GM18526 (cell line): ENCODE results near the gene MTPN.

Experiments
- POLR2A ChIP-seq: IDR thresholded peaks from 3 replicates; pipeline ENCODE4 v1.6.1; 2011; ENCODE audit not compliant: insufficient read length; ENCODE audit errors: extremely low read depth

MTPN gene

DNA sequence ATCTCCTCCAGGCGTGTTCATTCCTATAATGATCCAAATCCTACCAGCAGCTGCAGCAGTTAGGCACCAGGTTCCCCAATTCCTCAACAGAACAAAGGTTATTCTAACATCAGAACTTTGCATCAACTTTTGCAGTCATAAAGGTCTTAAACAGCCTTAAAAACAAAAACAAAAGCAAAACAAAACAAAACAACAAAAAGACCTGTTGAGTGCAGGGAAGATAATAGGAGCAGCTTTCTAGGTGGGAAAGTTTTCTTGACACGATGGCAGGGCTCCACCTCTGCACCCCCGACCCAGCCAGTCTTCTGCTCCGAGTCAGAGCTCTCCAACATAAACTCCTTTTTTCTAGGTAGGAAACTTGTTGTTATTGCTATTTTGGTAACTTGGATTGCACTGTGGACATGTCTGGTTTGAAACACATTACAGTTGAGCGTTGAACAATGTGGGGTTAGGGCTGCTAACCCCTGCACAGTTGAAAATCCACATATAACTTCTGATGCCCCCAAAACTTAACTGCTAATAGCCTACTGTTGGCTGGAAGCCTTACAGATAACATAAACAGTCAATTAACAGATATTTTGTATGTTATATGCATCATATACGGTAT is 77.6 kb downstream of the MTPN start:
- TF ChIP-seq POLR2A, result no peak

DNA sequence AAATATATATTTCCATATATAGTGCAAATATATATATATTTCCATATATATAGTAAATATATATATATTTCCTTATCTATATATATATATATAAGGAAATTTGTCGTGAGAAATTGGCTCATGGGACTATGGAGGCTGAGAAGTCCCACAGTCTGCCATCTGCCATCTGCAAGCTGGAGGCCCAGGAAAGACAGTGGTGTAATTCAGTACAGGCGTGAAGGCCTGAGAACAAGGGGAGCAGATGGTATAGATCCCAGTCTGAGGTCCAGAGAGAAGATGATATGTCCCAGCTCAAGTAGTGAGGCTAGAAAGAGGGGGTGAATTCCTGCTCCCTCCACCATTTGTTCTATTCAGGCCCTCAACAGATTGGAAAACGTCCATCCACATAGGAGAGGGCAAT is 78.9 kb downstream of the MTPN start:
- TF ChIP-seq POLR2A, result no peak

DNA sequence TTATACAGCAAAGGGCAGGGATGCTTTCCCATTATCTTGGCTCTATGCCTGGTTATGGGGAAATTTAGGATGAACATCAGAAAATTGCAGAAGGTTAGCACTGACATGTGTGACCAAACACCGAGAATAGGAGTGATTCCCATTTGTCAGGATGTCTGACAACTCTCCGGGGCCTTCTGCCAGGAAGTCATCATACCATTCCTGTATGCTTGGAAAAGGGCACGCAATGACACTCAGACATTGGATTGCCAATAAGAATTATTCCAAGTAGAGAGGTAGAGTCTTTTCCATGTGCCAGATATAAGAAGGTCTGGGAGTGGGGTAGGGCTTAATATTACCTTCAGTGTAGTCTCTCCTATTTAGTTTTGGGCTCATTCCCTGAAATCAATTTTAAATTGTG is 82.3 kb downstream of the MTPN start:
- TF ChIP-seq POLR2A, result no peak

DNA sequence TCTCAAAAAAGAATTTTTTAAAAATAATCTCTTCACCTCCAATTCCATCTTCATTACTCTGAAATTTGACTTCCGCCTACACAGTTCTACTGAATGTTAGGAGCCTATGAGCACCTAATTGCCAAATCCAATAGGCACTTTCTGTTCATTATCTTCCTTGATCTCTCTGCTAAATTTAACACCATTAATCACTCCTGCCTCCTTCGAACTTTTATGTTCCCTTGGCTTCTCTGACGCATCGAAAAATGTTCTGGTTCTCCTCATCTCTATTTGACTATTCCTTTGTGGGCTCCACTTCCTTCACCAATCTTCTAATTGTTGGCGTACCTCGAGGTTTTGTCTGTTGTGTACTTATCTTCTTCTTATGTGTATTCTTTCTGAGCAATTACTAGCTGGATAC is 87.3 kb downstream of the MTPN start:
- TF ChIP-seq POLR2A, result no peak

DNA sequence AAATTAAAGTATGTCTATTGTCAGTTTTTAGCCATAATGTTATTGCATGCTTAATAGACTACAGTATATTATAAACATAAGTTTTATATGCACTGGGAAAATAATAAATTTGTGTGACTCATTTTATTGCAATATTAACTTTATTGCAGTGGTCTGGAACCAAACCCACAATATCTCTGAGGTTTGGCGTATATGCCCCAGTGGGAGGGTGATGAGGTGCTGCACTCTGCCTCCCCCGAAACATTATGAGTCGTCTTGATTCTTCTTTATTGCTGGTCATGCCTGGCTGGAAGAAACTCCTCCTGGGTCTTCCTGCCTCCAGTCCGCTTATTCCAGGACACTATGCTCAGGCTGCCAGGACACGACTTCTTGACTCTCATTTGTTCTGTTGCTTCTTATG is 88.4 kb downstream of the MTPN start:
- TF ChIP-seq POLR2A, result no peak

DNA sequence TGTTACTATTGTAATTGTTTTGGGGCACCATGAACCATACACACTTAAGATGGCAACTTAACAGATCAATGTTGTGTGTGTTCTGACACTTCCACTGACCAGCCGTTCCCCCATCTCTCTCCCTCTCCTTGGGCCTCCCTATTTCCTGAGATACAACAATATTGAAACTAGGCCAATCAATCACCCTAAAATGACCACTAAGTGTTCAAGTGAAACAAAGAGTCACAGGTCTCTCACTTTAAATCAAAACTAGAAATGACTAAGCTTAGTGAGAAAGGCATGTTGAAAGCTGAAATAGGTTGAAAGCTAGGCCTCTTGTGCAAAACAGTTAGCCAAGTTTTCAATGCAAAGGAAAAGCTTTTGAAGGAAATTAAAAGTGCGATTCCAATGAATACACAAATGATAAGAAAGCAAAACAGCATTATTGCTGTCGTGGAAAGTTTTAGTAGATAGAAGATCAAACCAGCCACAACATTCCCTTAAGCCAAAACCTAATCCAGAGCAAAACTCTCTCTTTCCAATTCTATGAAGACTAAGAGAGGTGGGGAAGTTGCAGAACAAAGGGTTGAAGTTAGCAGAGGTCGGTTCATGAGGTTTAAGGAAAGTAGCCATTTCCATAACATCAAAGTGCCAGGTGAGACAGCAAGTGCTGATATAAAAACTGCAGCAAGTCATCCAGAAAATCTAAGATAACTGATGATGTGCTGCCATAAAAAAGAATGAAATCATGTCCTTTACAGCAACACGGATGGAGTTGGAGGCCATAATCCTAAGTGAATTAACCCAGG is 90.6 kb downstream of the MTPN start:
- TF ChIP-seq POLR2A, result no peak

DNA sequence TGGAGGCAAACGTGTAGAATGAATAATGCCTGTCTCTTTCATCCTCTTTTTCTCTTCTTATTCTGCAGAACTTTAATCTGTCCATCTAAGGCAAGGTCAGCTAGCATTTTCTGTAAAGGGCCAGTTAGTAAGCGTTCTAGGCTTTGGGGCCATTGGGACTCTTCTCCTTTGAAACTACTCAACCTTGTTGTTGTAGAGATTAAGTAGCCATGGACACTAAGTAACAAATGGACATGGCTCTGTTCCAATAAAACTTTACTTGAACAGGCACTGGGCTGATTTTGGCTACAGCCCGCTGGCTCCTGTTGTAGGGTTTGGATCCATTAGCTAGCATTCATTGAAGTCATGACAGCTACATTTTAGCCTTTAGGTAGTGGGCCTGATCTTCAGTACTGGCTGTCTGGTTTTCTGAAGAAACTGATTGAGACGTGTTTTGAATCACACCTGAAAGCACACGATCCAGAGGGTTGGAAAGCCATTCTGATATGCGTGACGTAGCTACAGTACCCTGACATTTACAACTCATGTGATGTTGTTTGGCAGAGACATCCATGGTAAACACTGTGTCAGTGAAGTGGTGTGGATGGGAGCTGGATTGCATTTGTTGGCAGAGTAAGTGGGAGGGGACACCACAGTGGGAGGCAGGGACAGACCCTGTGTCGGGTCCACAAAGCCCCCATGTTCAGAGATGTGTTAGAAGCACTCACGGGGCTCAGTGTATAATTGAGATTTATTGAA is 92.5 kb downstream of the MTPN start:
- TF ChIP-seq POLR2A, result no peak

DNA sequence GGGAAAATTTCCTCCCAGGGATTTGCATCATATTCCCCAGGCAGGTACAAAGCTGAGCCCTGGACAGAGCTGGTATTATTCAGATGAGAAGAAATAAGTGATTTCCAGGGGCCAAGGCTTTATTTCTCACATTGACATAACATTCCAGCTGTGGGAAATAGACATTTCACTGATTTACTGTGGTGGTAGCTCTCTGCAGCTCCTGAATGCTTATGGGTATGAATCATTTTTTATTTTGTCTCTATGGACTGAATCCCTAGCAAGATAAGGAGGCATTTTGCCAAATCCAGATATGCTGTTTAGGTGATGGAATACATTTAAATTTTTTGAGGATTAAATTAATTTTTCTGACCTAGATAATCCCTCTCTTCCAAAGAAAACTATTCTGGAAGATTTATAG is 97.9 kb downstream of the MTPN start:
- TF ChIP-seq POLR2A, result no peak

DNA sequence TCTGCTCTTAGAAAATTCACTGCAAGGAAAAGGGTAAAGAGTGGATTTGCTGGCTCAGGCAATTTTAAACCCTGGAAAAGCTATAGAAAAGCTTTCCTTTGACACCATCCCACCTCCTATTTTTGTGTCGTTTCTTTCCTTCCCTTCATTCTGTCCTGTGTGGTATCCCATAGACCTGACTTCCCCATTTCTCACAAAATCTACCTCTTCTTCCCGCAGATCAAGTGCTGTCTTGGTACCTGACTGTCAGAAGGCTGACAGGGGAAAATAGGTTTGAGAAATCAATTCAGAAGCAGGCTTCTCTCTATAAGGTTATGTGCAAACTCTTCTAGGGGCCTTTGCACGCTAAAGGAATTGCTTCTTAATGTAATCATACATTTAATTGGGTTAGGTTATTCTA is 98.9 kb downstream of the MTPN start:
- no peak for TF ChIP-seq POLR2A

DNA sequence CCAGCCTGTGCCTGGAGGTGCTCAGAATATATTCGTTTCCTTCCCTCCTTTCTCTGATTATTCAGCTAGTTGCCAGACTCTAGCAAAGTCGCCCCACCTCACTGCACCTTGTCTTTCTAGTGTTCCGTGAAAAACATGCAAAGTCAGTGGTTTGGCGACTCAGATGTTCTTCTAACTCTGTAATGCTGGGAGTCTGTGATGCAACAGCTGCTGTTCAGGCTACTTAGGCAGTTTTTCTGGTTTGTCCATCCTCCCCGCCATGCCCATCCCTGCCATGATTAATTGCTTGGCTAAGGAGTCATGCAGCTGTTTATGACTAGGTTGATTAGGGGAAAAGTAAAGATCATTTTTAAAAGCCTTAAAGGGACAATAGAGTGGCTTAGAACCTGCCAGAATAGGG is 99.4 kb downstream of the MTPN start:
- no peak for TF ChIP-seq POLR2A
